ENCODE results near the gene HHAT. TPM values are rescaled to one million over a fixed set of nuclear protein-coding genes. Genes with fewer than 3 reads are reported as not detected.

HHAT gene
- total RNA-seq, 1 experiment from 2014 or later, result 7.2 TPM

GRCh38 chr1:210600421-210601159 lies 271.9 kb downstream of the HHAT start:
- no peak for DNase-seq (ENCODE audit: low spot score)
- in situ Hi-C loops (cut with HindIII; ENCODE audit: low sequenced_read_pairs), result no loop called here

- in situ Hi-C loops (cut with HindIII; ENCODE audit: low sequenced_read_pairs), result no loop called here
- DNase-seq (ENCODE audit: low spot score), result no peak
Observed at GRCh38 chr1:210603123-210603522, 274.4 kb downstream of the HHAT start.

- in situ Hi-C loops (cut with HindIII; ENCODE audit: low sequenced_read_pairs), result no loop called here
- DNase-seq (ENCODE audit: low spot score), result no peak
Observed at GRCh38 chr1:210605099-210605498, 276.4 kb downstream of the HHAT start.

- DNase-seq (ENCODE audit: low spot score), result no peak
- in situ Hi-C loops (cut with HindIII; ENCODE audit: low sequenced_read_pairs), result no loop called here
Observed at GRCh38 chr1:210607361-210607760, 278.7 kb downstream of the HHAT start.

GRCh38 chr1:210608767-210609166 lies 280.1 kb downstream of the HHAT start:
- in situ Hi-C loops (cut with HindIII; ENCODE audit: low sequenced_read_pairs), result no loop called here
- no peak for DNase-seq (ENCODE audit: low spot score)

- in situ Hi-C loops (cut with HindIII; ENCODE audit: low sequenced_read_pairs), result no loop called here
- DNase-seq (ENCODE audit: low spot score), result peak; percentile 16
Observed at GRCh38 chr1:210616356-210616755, 287.7 kb downstream of the HHAT start.

- no peak for DNase-seq (ENCODE audit: low spot score)
- in situ Hi-C loops (cut with HindIII; ENCODE audit: low sequenced_read_pairs), result no loop called here
Observed at GRCh38 chr1:210617293-210617692, 288.6 kb downstream of the HHAT start.

- DNase-seq (ENCODE audit: low spot score), result peak; percentile 53
- in situ Hi-C loops (cut with HindIII; ENCODE audit: low sequenced_read_pairs), result no loop called here
Observed at GRCh38 chr1:210618369-210618768, 289.7 kb downstream of the HHAT start.

- no peak for DNase-seq (ENCODE audit: low spot score)
- in situ Hi-C loops (cut with HindIII; ENCODE audit: low sequenced_read_pairs), result no loop called here
Observed at GRCh38 chr1:210620867-210621488, 292.3 kb downstream of the HHAT start.

GRCh38 chr1:210621712-210622111 lies 293.0 kb downstream of the HHAT start:
- DNase-seq (ENCODE audit: low spot score), result no peak
- in situ Hi-C loops (cut with HindIII; ENCODE audit: low sequenced_read_pairs), result no loop called here

- no peak for DNase-seq (ENCODE audit: low spot score)
- in situ Hi-C loops (cut with HindIII; ENCODE audit: low sequenced_read_pairs), result no loop called here
Observed at GRCh38 chr1:210624722-210625121, 296.0 kb downstream of the HHAT start.

- in situ Hi-C loops (cut with HindIII; ENCODE audit: low sequenced_read_pairs), result no loop called here
- no peak for DNase-seq (ENCODE audit: low spot score)
Observed at GRCh38 chr1:210625715-210626114, 297.0 kb downstream of the HHAT start.

- in situ Hi-C loops (cut with HindIII; ENCODE audit: low sequenced_read_pairs), result no loop called here
Observed at GRCh38 chr1:210626341-210626740, 297.6 kb downstream of the HHAT start.

GRCh38 chr1:210627755-210628154 lies 299.1 kb downstream of the HHAT start:
- DNase-seq (ENCODE audit: low spot score), result peak; percentile 15
- in situ Hi-C loops (cut with HindIII; ENCODE audit: low sequenced_read_pairs), result no loop called here

More at GRCh38 chr1:210626341-210626740, 297.6 kb downstream of the HHAT start:
- DNase-seq (ENCODE audit: low spot score), result no peak

GRCh38 chr1:210629276-210629675 lies 300.6 kb downstream of the HHAT start:
- in situ Hi-C loops (cut with HindIII; ENCODE audit: low sequenced_read_pairs), result no loop called here
- DNase-seq (ENCODE audit: low spot score), result no peak

GRCh38 chr1:210631399-210631798 lies 302.7 kb downstream of the HHAT start:
- DNase-seq (ENCODE audit: low spot score), result no peak
- in situ Hi-C loops (cut with HindIII; ENCODE audit: low sequenced_read_pairs), result no loop called here

- no peak for DNase-seq (ENCODE audit: low spot score)
- in situ Hi-C loops (cut with HindIII; ENCODE audit: low sequenced_read_pairs), result no loop called here
Observed at GRCh38 chr1:210633140-210633539, 304.4 kb downstream of the HHAT start.

- in situ Hi-C loops (cut with HindIII; ENCODE audit: low sequenced_read_pairs), result no loop called here
- no peak for DNase-seq (ENCODE audit: low spot score)
Observed at GRCh38 chr1:210633636-210634035, 304.9 kb downstream of the HHAT start.

GRCh38 chr1:210635108-210635507 lies 306.4 kb downstream of the HHAT start:
- in situ Hi-C loops (cut with HindIII; ENCODE audit: low sequenced_read_pairs), result no loop called here
- DNase-seq (ENCODE audit: low spot score), result no peak

GRCh38 chr1:210641582-210641981 lies 312.9 kb downstream of the HHAT start:
- no peak for DNase-seq (ENCODE audit: low spot score)
- in situ Hi-C loops (cut with HindIII; ENCODE audit: low sequenced_read_pairs), result no loop called here
